H1 (cell line): ENCODE measurements around the gene SRSF2. TPM values are rescaled to one million over a fixed set of nuclear protein-coding genes. Genes with fewer than 3 reads are reported as not detected.

ENCODE experiments used
- CTCF ChIA-PET: fragments of 300-600 bp; sonication (Branson Sonifier 250); formaldehyde crosslinking; loops from one replicate; lab custom pipeline; 2021; ENCODE audit not compliant: partially characterized antibody; lab: Charles Lee
- POLR2A ChIA-PET: fragments of 300-600 bp; sonication (Branson Sonifier 250); formaldehyde crosslinking; loops from one replicate; lab custom pipeline; 2021; ENCODE audit warnings: inconsistent platforms; ENCODE audit not compliant: partially characterized antibody; lab: Charles Lee
- DNase-seq, 2 experiments: peaks; one replicate each; pipeline versions ENCODE4 v3.0.0 to v3.0.0-alpha.2; 2010 to 2022; ENCODE audit warnings: low spot score in 2 of 2, low read depth in 1 of 2, mixed read lengths in 1 of 2
- FAIRE-seq: peaks from 2 replicates; lab custom pipeline; 2011; peaks lifted over from hg19 to GRCh38; lab: Jason Lieb, UNC
- H2AFZ ChIP-seq: 2 replicates; pipeline ENCODE4 v1.8.1; 2012; ENCODE audit warnings: low read length, inconsistent platforms
- H2AK5ac ChIP-seq: 2 replicates; pipeline ENCODE4 v1.6.1; 2013; ENCODE audit warnings: low read depth, low read length
- H2BK120ac ChIP-seq: replicated peaks from 2 replicates; pipeline ENCODE3; 2013; ENCODE audit warnings: low read depth, low read length, inconsistent platforms
- H2BK12ac ChIP-seq: 2 replicates; pipeline ENCODE4 v1.6.1; 2013; ENCODE audit warnings: low read depth, low read length
- H2BK15ac ChIP-seq: 2 replicates; pipeline ENCODE4 v1.6.1; 2013; ENCODE audit warnings: low read length
- H2BK20ac ChIP-seq: 2 replicates; pipeline ENCODE4 v1.6.1; 2013; ENCODE audit warnings: low read length
- H2BK5ac ChIP-seq: 2 replicates; pipeline ENCODE4 v1.6.1; 2013; ENCODE audit warnings: low read depth, low read length
- H3K14ac ChIP-seq: 2 replicates; pipeline ENCODE4 v1.6.1; 2013; ENCODE audit warnings: inconsistent platforms; ENCODE audit not compliant: insufficient read length
- H3K18ac ChIP-seq: 2 replicates; pipeline ENCODE4 v1.6.1; 2013; ENCODE audit warnings: low read length; ENCODE audit errors: extremely low read depth
- H3K23ac ChIP-seq: 2 replicates; pipeline ENCODE4 v1.6.1; 2013; ENCODE audit warnings: inconsistent platforms; ENCODE audit not compliant: insufficient read length
- H3K23me2 ChIP-seq: 2 replicates; pipeline ENCODE4 v1.6.1; 2013; ENCODE audit warnings: low read depth, low read length
- H3K27ac ChIP-seq: 2 replicates; pipeline ENCODE4 v1.6.1; 2011; ENCODE audit warnings: low read depth, low read length, inconsistent platforms
- H3K27me3 ChIP-seq, 4 experiments: replicated peaks in 1 of 4; 1 replicate in 1 of 4; 2 replicates in 3 of 4; pipeline versions ENCODE4 v1.6.1 to v1.8.1; 2011 to 2013; ENCODE audit warnings: low read length in 3 of 4, mild to moderate bottlenecking in 3 of 4, inconsistent platforms in 2 of 4, mixed read lengths in 2 of 4, moderate library complexity in 1 of 4; ENCODE audit not compliant: control insufficient read depth in 3 of 4, insufficient read depth in 3 of 4; ENCODE audit errors: extremely low read depth in 1 of 4
- H3K36me3 ChIP-seq, 4 experiments: 2 replicates each; pipeline versions ENCODE4 v1.6.1 to v1.8.1; 2011 to 2013; ENCODE audit warnings: mild to moderate bottlenecking in 4 of 4, low read length in 3 of 4, moderate library complexity in 2 of 4, control low read depth in 1 of 4, inconsistent platforms in 1 of 4; ENCODE audit not compliant: insufficient read depth in 4 of 4, control insufficient read depth in 2 of 4
- H3K4ac ChIP-seq: replicated peaks from 2 replicates; pipeline ENCODE3; 2013; ENCODE audit warnings: low read length, low read depth, mixed read lengths, inconsistent platforms; ENCODE audit not compliant: insufficient read length
- H3K4me1 ChIP-seq, 4 experiments: replicated peaks in 1 of 4; 1 replicate in 1 of 4; 2 replicates in 3 of 4; pipeline versions ENCODE4 v1.6.1 to v1.8.1; 2011 to 2013; ENCODE audit warnings: low read length in 3 of 4, inconsistent platforms in 2 of 4, mixed read lengths in 1 of 4; ENCODE audit not compliant: insufficient read depth in 4 of 4, control insufficient read depth in 3 of 4
- H3K4me2 ChIP-seq, 2 experiments: 2 replicates each; pipeline versions ENCODE4 v1.6.1 to v1.8.1; 2011 to 2013; ENCODE audit warnings: low read depth in 2 of 2, low read length in 2 of 2, control low read depth in 1 of 2, inconsistent platforms in 1 of 2, mild to moderate bottlenecking in 1 of 2; ENCODE audit not compliant: insufficient read depth in 1 of 2
- H3K4me3 ChIP-seq, 4 experiments: fragments of 200-600, 300-600 bp in 1 of 4; sonication (generic), shearing (Covaris generic), sonication (Bioruptor Twin) in 1 of 4; 2 replicates each; pipeline versions ENCODE4 v1.5.1 to v1.8.1; 2011 to 2016; ENCODE audit warnings: low read length in 4 of 4, low read depth in 3 of 4, control low read depth in 2 of 4, inconsistent platforms in 2 of 4, mild to moderate bottlenecking in 2 of 4, mixed read lengths in 1 of 4, moderate library complexity in 1 of 4; ENCODE audit not compliant: insufficient read depth in 2 of 4; ENCODE audit errors: extremely low read depth in 1 of 4
- H3K56ac ChIP-seq: replicated peaks from 2 replicates; pipeline ENCODE3; 2013; ENCODE audit warnings: low read depth, mild to moderate bottlenecking, mixed read lengths, low read length, inconsistent platforms; ENCODE audit not compliant: insufficient read length
- H3K79me1 ChIP-seq: 2 replicates; pipeline ENCODE4 v1.6.1; 2013; ENCODE audit warnings: low read depth, low read length, control low read depth
- H3K79me2 ChIP-seq, 2 experiments: 2 replicates each; pipeline versions ENCODE4 v1.6.1 to v1.8.1; 2012 to 2013; ENCODE audit warnings: low read length in 2 of 2, mild to moderate bottlenecking in 2 of 2, inconsistent platforms in 1 of 2; ENCODE audit not compliant: insufficient read depth in 2 of 2, control insufficient read depth in 1 of 2
- H3K9ac ChIP-seq, 4 experiments: replicated peaks in 1 of 4; 1 replicate in 1 of 4; 2 replicates in 3 of 4; pipeline versions ENCODE4 v1.6.1 to v1.8.1; 2011 to 2013; ENCODE audit warnings: low read depth in 3 of 4, low read length in 3 of 4, control low read depth in 2 of 4, mild to moderate bottlenecking in 2 of 4, moderate library complexity in 2 of 4, inconsistent platforms in 1 of 4; ENCODE audit errors: extremely low read depth in 1 of 4
- H3K9me3 ChIP-seq, 2 experiments: 2 replicates each; pipeline versions ENCODE4 v1.6.1 to v1.8.1; 2012 to 2013; ENCODE audit warnings: mild to moderate bottlenecking in 2 of 2, moderate library complexity in 2 of 2, control low read depth in 1 of 2, inconsistent platforms in 1 of 2, low read depth in 1 of 2, low read length in 1 of 2, mixed read lengths in 1 of 2; ENCODE audit not compliant: insufficient read depth in 2 of 2
- H4K20me1 ChIP-seq, 2 experiments: replicated peaks in 1 of 2; 2 replicates each; pipeline versions ENCODE3 to v1.8.1; 2011 to 2013; ENCODE audit warnings: inconsistent platforms in 2 of 2, low read length in 2 of 2, mild to moderate bottlenecking in 1 of 2; ENCODE audit not compliant: insufficient read depth in 2 of 2, control insufficient read depth in 1 of 2
- H4K5ac ChIP-seq: 2 replicates; pipeline ENCODE4 v1.6.1; 2013; ENCODE audit warnings: low read length, low read depth, mixed read lengths, inconsistent platforms; ENCODE audit not compliant: insufficient read length
- H4K8ac ChIP-seq: 2 replicates; pipeline ENCODE4 v1.8.0; 2013; ENCODE audit warnings: mild to moderate bottlenecking, moderate library complexity, low read length, inconsistent platforms; ENCODE audit not compliant: insufficient read depth; ENCODE audit errors: extremely low read depth
- H4K91ac ChIP-seq: replicated peaks from 2 replicates; pipeline ENCODE3; 2013; ENCODE audit warnings: low read length, mixed read lengths, inconsistent platforms; ENCODE audit not compliant: insufficient read length
- HDAC6 ChIP-seq: IDR thresholded peaks from one replicate; pipeline ENCODE4 v1.7.1; 2012; ENCODE audit warnings: low read depth, mild to moderate bottlenecking, inconsistent platforms, low read length, moderate library complexity
- KDM5A ChIP-seq: fragments of 200-600 bp; IDR thresholded peaks from 2 replicates; pipeline ENCODE4 v1.7.1; 2012; ENCODE audit warnings: mild to moderate bottlenecking, low read length, inconsistent platforms, mixed read lengths
- SUZ12 ChIP-seq: fragments of 200-600 bp; sonication (generic); IDR thresholded peaks from 2 replicates; pipeline ENCODE4 v1.6.1; 2012; ENCODE audit warnings: mild to moderate bottlenecking, inconsistent platforms, low read length, moderate library complexity, mixed read lengths
- TEAD4 ChIP-seq: IDR thresholded peaks from 2 replicates; pipeline ENCODE4 v1.6.1; 2012; ENCODE audit warnings: low read depth, low read length, inconsistent platforms, mixed read lengths
- YY1 ChIP-seq: IDR thresholded peaks from 2 replicates; pipeline ENCODE4 v1.6.1; 2011; ENCODE audit warnings: low read depth, mild to moderate bottlenecking, low read length
- ZNF274 ChIP-seq: IDR thresholded peaks from 2 replicates; pipeline ENCODE4 v1.7.0; 2012; ENCODE audit warnings: low read length, borderline replicate concordance; ENCODE audit errors: extremely low read depth
- WGBS, 2 experiments: shearing (Covaris generic) in 1 of 2; methylation state at CpG; one replicate each; pipeline versions ENCODE4 v1.1.6 to v1.1.7; 2013 to 2015; ENCODE audit warnings: low lambda C conversion rate in 2 of 2, mixed read lengths in 2 of 2, inconsistent platforms in 1 of 2, low coverage in 1 of 2, missing lambda C conversion rate in 1 of 2; ENCODE audit not compliant: insufficient replicate concordance in 2 of 2, insufficient coverage in 1 of 2, insufficient read length in 1 of 2; ENCODE audit errors: extremely low coverage in 1 of 2, missing lambda C conversion rate in 1 of 2; 5-methylcytosine and 5-hydroxymethylcytosine counted together
- polyA plus RNA-seq, 7 experiments: library from polyadenylated mRNA; depleted of rRNA in 3 of 7; stranded (reverse) in 5 of 7; unstranded in 2 of 7; fragments of >200 nt in 5 of 7; fragments of 200-250 nt in 2 of 7; gene quantifications; 1 replicate in 5 of 7; 2 replicates in 1 of 7; 4 replicates in 1 of 7; pipeline versions ENCODE4 v1.2.1 to v1.2.3, GENCODE V29; 2011 to 2013; ENCODE audit warnings: missing spikeins in 2 of 7, mixed read lengths in 2 of 7
- total RNA-seq: library from RNA; stranded (reverse); fragmentation: NEBNext Ultra II Directional; extraction: Animal tissue kit (Norgen Biotek cat#: 25700); gene quantifications from 2 replicates; pipeline ENCODE4 v1.2.1, GENCODE V29; 2021
- TF ChIP-seq, protein P1 (sequence below), 3 experiments: IDR thresholded peaks; 1 replicate in 2 of 3; 2 replicates in 1 of 3; pipeline versions ENCODE4 v1.5.1 to v1.6.1; 2011; ENCODE audit warnings: low read length in 3 of 3, mild to moderate bottlenecking in 3 of 3, inconsistent platforms in 2 of 3, low read depth in 1 of 3, moderate library complexity in 1 of 3; ENCODE audit not compliant: insufficient read depth in 1 of 3; ENCODE audit errors: control extremely low read depth in 1 of 3

SRSF2 gene
- total and polyA plus RNA-seq, 2 of the 8 experiments (the other 6 are each of a cell fraction or from before 2014, with no cell fraction given), result 397 to 401 TPM

DNA sequence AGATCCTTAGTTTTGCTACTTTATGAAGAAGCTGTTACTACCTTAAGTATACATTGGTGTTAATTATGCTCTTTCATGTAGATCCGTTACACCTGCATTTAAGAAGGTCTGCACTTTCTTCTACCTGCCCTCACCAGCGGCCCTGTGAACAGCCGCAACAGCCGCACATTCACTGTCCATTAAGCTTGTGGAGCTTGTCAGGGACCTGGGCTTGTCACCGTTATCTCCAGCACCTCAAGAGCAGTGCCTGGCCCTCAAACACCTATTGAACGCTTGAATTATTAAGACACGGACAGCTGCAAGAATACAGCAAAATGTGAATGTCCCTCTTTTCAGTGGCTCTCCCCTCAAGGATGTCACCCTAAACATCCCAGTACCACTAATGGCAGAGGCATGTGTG is 23.4 kb downstream of the SRSF2 start:
- TF ChIP-seq KDM5A, result no peak
- TF ChIP-seq, protein P1, sequence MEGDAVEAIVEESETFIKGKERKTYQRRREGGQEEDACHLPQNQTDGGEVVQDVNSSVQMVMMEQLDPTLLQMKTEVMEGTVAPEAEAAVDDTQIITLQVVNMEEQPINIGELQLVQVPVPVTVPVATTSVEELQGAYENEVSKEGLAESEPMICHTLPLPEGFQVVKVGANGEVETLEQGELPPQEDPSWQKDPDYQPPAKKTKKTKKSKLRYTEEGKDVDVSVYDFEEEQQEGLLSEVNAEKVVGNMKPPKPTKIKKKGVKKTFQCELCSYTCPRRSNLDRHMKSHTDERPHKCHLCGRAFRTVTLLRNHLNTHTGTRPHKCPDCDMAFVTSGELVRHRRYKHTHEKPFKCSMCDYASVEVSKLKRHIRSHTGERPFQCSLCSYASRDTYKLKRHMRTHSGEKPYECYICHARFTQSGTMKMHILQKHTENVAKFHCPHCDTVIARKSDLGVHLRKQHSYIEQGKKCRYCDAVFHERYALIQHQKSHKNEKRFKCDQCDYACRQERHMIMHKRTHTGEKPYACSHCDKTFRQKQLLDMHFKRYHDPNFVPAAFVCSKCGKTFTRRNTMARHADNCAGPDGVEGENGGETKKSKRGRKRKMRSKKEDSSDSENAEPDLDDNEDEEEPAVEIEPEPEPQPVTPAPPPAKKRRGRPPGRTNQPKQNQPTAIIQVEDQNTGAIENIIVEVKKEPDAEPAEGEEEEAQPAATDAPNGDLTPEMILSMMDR (IDR thresholded peaks at IDR 0.05; ENCODE audit: control extremely low read depth in 1 of 3, insufficient read depth in 1 of 3, low read depth in 1 of 3, low read length in 3 of 3), result no peak
- TF ChIP-seq SUZ12, result no peak
- no peak for TF ChIP-seq YY1
- TF ChIP-seq ZNF274, result no peak
- no peak for TF ChIP-seq TEAD4
- no peak for TF ChIP-seq HDAC6
- H3K27ac ChIP-seq, result no peak overlapping the region
- no peak overlapping the region for H4K5ac ChIP-seq
- POLR2A ChIA-PET, result interaction anchor here (0.9 to 1.5 kb wide), 5 partner anchors 14 to 156 kb away, joined by 4 to 7 read pairs (median 5); partner anchors contain the start of gene SRSF2
- H3K14ac ChIP-seq, result no peak overlapping the region
- H4K8ac ChIP-seq, result no peak overlapping the region
- no peak overlapping the region for H3K56ac ChIP-seq
- no peaks in the 10 kb centered on the region for H3K79me2 ChIP-seq
- H3K79me1 ChIP-seq, result peaks cover under 1% of the 10 kb centered on the region; the same call in 1 of the 2 replicates
- H3K18ac ChIP-seq, result no peak overlapping the region
- H3K9me3 ChIP-seq, result no peaks in the 10 kb centered on the region
- peaks cover 4 to 18% (median 15%) of the 10 kb centered on the region in 4 experiments for H3K4me1 ChIP-seq
- H3K9ac ChIP-seq, result no peak overlapping the region
- no peak overlapping the region for H3K4ac ChIP-seq
- H2BK120ac ChIP-seq, result no peak overlapping the region
- H3K23ac ChIP-seq, result no peak overlapping the region
- peaks cover 0 to 5% of the 10 kb centered on the region in 2 experiments for H4K20me1 ChIP-seq
- FAIRE-seq, result no peak
- H2BK5ac ChIP-seq, result no peak overlapping the region
- CTCF ChIA-PET, result interaction anchor here (0.7 to 10.2 kb wide), 32 partner anchors 8 to 400 kb away, joined by 3 to 155 read pairs (median 4); partner anchors contain the start of gene AANAT
- no peak overlapping the region for H2BK15ac ChIP-seq
- no peak for DNase-seq
- no peak overlapping the region for H3K4me3 ChIP-seq
- H3K23me2 ChIP-seq, result peaks cover 11% of the 10 kb centered on the region; the same call in 1 of the 2 replicates
- no peak overlapping the region for H2BK12ac ChIP-seq
- WGBS, 2 experiments, result 94% methylated on average over 7 of the region's 7 CpGs; no CpG with 5 or more reads in 1 of the 2 experiments
- H3K27me3 ChIP-seq, result peaks cover 2 to 15% (median 14%) of the 10 kb centered on the region in 4 experiments
- H4K91ac ChIP-seq, result no peak overlapping the region
- H2AFZ ChIP-seq, result no peak overlapping the region
- no peak overlapping the region for H3K4me2 ChIP-seq
- no peak overlapping the region for H2AK5ac ChIP-seq
- H2BK20ac ChIP-seq, result no peak overlapping the region
- peaks cover 0 to 24% (median 14%) of the 10 kb centered on the region in 4 experiments; a peak in 5 of 8 replicates for H3K36me3 ChIP-seq
